ENCODE measurements around the gene MAN1A2. TPM values are rescaled to one million over a fixed set of nuclear protein-coding genes. Genes with fewer than 3 reads are reported as not detected.
"Not testable (repeated sequence)": the region's sequence is repeated elsewhere in the genome, so short reads cannot be mapped to it uniquely, and the experiment has no call there.

MAN1A2 gene
- total RNA-seq, 2 experiments from 2014 or later, result 33.8 to 35.0 TPM

GRCh38 chr1:117540532-117540931 lies 173.3 kb downstream of the MAN1A2 start:
- peaks cover 21% of the 10 kb centered on the region for H3K4me1 Mint-ChIP-seq
- CTCF ChIA-PET, result interaction anchor here (1.1 to 2.7 kb wide), 4 partner anchors 134 to 218 kb away, joined by 3 to 14 read pairs (median 10); no protein-coding TSS in a partner anchor
- no peaks in the 10 kb centered on the region for H3K27me3 Mint-ChIP-seq
- no peak overlapping the region for H3K27ac Mint-ChIP-seq
- H3K9me3 Mint-ChIP-seq, result no peaks in the 10 kb centered on the region
- POLR2A ChIA-PET, result interaction anchor here (0.8 to 1.6 kb wide), 2 partner anchors 66 to 67 kb away, joined by 3 to 4 read pairs; partner anchors contain the start of gene TENT5C
- no peaks in the 10 kb centered on the region for H3K36me3 Mint-ChIP-seq (ENCODE audit: low read depth)
- DNase-seq, result no peak
- H3K4me3 Mint-ChIP-seq, result no peak overlapping the region

- no peaks in the 10 kb centered on the region for H3K36me3 Mint-ChIP-seq (ENCODE audit: low read depth)
- no peaks in the 10 kb centered on the region for H3K9me3 Mint-ChIP-seq
- no peak for DNase-seq
- H3K27me3 Mint-ChIP-seq, result no peaks in the 10 kb centered on the region
- no peak overlapping the region for H3K27ac Mint-ChIP-seq
- H3K4me3 Mint-ChIP-seq, result no peak overlapping the region
- CTCF ChIA-PET, result interaction anchor here (1.1 to 2.7 kb wide), 4 partner anchors 134 to 218 kb away, joined by 3 to 14 read pairs (median 10); no protein-coding TSS in a partner anchor
- POLR2A ChIA-PET, result interaction anchor here (1.6 kb wide), 1 partner anchor 65 kb away, joined by 4 read pairs; the partner anchor contains the start of gene TENT5C
- peaks cover 21% of the 10 kb centered on the region for H3K4me1 Mint-ChIP-seq
Measured at GRCh38 chr1:117541003-117541402, 173.8 kb downstream of the MAN1A2 start.

DNA sequence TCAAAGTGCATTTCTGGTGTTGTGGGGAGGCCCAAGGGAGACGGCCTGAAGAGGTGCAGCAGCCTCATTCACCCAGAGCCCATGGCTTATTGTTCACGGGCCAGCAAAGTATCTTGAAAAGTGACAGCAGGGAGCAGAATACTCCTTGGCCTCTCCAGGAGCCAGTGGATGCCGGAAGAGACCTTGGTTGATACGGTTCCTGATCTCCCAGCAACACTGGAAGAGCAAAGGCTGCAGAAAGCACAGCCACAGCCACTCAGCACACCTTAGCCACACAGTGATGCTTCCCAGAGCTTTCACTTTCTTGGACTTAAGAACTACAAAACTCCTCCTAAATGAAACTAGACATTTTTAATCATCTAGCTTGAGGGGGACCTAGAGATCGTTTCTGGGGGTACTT lies 174.3 kb downstream of the MAN1A2 start:
- H3K27ac Mint-ChIP-seq, result no peak overlapping the region
- no peaks in the 10 kb centered on the region for H3K9me3 Mint-ChIP-seq
- POLR2A ChIA-PET, result interaction anchor here (1.6 kb wide), 1 partner anchor 65 kb away, joined by 4 read pairs; the partner anchor contains the start of gene TENT5C
- DNase-seq, result no peak
- H3K4me3 Mint-ChIP-seq, result no peak overlapping the region
- peaks cover 21% of the 10 kb centered on the region for H3K4me1 Mint-ChIP-seq
- H3K36me3 Mint-ChIP-seq (ENCODE audit: low read depth), result no peaks in the 10 kb centered on the region
- CTCF ChIA-PET, result interaction anchor here (1.0 to 2.7 kb wide), 6 partner anchors 133 to 217 kb away, joined by 3 to 14 read pairs (median 6); no protein-coding TSS in a partner anchor
- no peaks in the 10 kb centered on the region for H3K27me3 Mint-ChIP-seq

DNA sequence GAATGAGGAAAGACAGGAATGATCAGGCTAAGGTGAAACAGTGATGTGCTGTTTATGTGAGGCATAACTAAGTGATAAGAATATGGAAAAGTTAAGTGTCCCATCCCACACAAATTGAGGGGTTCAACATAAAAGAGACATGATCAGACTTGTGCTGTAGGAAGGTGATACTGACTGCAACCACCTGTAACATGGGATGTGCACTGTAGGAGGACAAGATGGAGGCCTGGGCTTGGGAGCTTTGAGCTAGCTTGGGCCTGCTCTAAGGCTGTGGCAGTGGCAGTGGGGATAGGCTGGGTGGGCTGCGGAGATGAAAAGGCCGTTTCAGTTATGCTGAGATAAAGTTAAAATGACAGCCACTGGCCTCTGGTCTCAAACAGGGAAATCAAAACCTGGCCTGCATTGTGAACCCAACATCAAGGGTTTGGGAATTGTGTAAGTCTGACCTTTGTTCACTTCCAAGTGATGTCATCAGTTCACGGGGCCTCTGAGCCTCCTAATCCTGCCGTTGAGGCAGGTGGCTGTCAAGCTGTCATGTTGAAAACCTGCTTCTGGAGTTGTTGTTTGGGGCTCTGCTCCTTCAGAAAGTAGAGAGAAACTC lies 177.4 kb downstream of the MAN1A2 start:
- Mint-ChIP-seq H3K4me3 (no peak overlapping the region), H3K9me3 (no peaks in the 10 kb centered on the region), H3K27ac (no peak overlapping the region), H3K4me1 (peaks cover 21% of the 10 kb centered on the region), H3K36me3 (ENCODE audit: low read depth) (no peaks in the 10 kb centered on the region), H3K27me3 (no peaks in the 10 kb centered on the region)
- CTCF ChIA-PET, result interaction anchor here (1.5 to 2.2 kb wide), 3 partner anchors 9 to 214 kb away, joined by 3 to 11 read pairs (median 6); no protein-coding TSS in a partner anchor
- no peak for DNase-seq
- POLR2A ChIA-PET, result no interaction called here

DNA sequence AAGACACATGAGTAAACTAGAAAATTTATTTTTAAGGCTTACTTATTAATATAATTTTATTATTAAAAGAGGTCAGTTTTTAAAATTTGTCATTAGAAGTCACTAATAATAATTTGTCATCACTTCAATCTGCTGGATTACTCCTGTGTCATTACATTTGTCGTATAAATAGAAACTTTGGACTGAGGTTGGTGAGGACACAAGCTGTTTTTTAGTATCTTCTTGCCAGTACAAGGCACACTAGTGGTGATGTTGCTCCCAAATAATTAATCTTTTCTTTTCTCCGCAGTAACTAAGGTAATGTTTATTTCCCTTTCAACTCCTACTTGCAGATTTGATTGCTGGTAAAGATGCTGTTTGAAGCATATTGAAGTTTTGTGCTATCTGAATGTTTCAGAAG lies 179.2 kb downstream of the MAN1A2 start:
- CTCF ChIA-PET, result interaction anchor here (0.7 kb wide), 1 partner anchor 212 kb away, joined by 3 read pairs; no protein-coding TSS in a partner anchor
- Mint-ChIP-seq H3K27ac (no peak overlapping the region), H3K27me3 (no peaks in the 10 kb centered on the region), H3K4me3 (no peak overlapping the region), H3K4me1 (peaks cover 14% of the 10 kb centered on the region), H3K36me3 (ENCODE audit: low read depth) (no peaks in the 10 kb centered on the region), H3K9me3 (no peaks in the 10 kb centered on the region)
- no peak for DNase-seq
- POLR2A ChIA-PET, result no interaction called here

GRCh38 chr1:117553471-117553870 lies 186.2 kb downstream of the MAN1A2 start:
- H3K4me3 Mint-ChIP-seq, result no peak overlapping the region
- peaks cover 8% of the 10 kb centered on the region for H3K27me3 Mint-ChIP-seq
- peaks cover under 1% of the 10 kb centered on the region for H3K4me1 Mint-ChIP-seq
- CTCF ChIA-PET, result interaction anchor here (1.0 kb wide), 1 partner anchor 19 kb away, joined by 3 read pairs; no protein-coding TSS in a partner anchor
- peaks cover 2% of the 10 kb centered on the region for H3K36me3 Mint-ChIP-seq (ENCODE audit: low read depth)
- POLR2A ChIA-PET, result no interaction called here
- H3K9me3 Mint-ChIP-seq, result peaks cover 2% of the 10 kb centered on the region
- no peak for DNase-seq
- no peak overlapping the region for H3K27ac Mint-ChIP-seq

DNA sequence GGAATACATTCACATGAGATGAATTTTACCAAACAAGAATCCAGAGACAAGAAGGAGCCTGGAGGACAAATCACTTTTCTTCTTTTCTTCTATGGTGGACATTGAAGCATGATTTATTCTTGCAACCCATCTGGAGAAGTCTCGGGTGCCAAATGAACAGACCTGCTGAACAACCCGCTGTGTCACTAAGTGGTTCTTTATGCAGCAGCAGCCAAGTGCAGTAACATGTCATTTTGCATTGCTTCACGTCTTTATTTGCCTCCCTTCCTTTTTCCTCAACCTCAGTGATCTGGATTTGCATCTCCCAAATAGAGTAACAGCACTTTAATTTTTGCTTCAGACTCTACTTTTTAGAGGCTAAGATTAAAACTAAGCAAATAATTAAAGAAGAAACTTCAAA lies 188.6 kb downstream of the MAN1A2 start:
- ChIA-PET POLR2A (no interaction called here), CTCF (interaction anchor here (1.4 to 1.6 kb wide), 2 partner anchors 21 to 199 kb away, joined by 3 to 4 read pairs; no protein-coding TSS in a partner anchor)
- DNase-seq, result no peak
- Mint-ChIP-seq H3K4me1 (peaks cover 2% of the 10 kb centered on the region), H3K27me3 (peaks cover 8% of the 10 kb centered on the region), H3K36me3 (ENCODE audit: low read depth) (peaks cover 2% of the 10 kb centered on the region), H3K4me3 (no peak overlapping the region), H3K9me3 (peaks cover 2% of the 10 kb centered on the region), H3K27ac (no peak overlapping the region)

- no peak overlapping the region for H3K27ac Mint-ChIP-seq
- no peak for DNase-seq
- CTCF ChIA-PET, result interaction anchor here (0.6 to 1.6 kb wide), 3 partner anchors 22 to 453 kb away, joined by 3 to 6 read pairs (median 4); no protein-coding TSS in a partner anchor
Measured at GRCh38 chr1:117556341-117556740, 189.1 kb downstream of the MAN1A2 start.

GRCh38 chr1:117556976-117557375 lies 189.7 kb downstream of the MAN1A2 start:
- no peak overlapping the region for H3K27ac Mint-ChIP-seq
- peaks cover 2% of the 10 kb centered on the region for H3K4me1 Mint-ChIP-seq
- CTCF ChIA-PET, result interaction anchor here (1.6 kb wide), 1 partner anchor 22 kb away, joined by 4 read pairs; no protein-coding TSS in a partner anchor
- no peak for DNase-seq
- H3K4me3 Mint-ChIP-seq, result no peak overlapping the region
- peaks cover 2% of the 10 kb centered on the region for H3K36me3 Mint-ChIP-seq (ENCODE audit: low read depth)
- POLR2A ChIA-PET, result no interaction called here
- peaks cover 2% of the 10 kb centered on the region for H3K9me3 Mint-ChIP-seq
- H3K27me3 Mint-ChIP-seq, result peaks cover 8% of the 10 kb centered on the region

More at GRCh38 chr1:117556341-117556740, 189.1 kb downstream of the MAN1A2 start:
- Mint-ChIP-seq H3K9me3 (peaks cover 2% of the 10 kb centered on the region), H3K4me3 (no peak overlapping the region), H3K27me3 (peaks cover 8% of the 10 kb centered on the region), H3K4me1 (peaks cover 2% of the 10 kb centered on the region), H3K36me3 (ENCODE audit: low read depth) (peaks cover 2% of the 10 kb centered on the region)
- POLR2A ChIA-PET, result no interaction called here

DNA sequence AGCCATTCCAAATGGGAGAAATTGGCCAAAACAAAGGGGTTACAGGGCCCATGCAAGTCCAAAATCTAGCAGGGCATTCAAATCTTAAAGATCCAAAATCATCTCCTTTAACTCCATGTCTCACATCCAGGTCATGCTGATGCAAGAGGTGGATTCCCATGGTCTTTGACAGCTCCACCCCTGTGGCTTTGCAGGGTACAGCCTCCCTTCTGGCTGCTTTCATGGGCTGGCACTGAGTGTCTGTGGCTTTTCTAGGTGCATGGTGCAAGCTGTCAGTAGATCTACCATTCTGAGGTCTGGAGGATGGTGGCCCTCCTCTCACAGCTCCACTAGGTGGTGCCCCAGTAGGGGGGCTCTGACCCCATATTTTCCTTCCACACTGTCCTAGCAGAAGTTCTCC lies 191.2 kb downstream of the MAN1A2 start:
- CTCF ChIA-PET, result interaction anchor here (0.7 kb wide), 1 partner anchor 24 kb away, joined by 3 read pairs; no protein-coding TSS in a partner anchor
- H3K27ac Mint-ChIP-seq; H3K4me3 Mint-ChIP-seq; POLR2A ChIA-PET; H3K36me3 Mint-ChIP-seq (ENCODE audit: low read depth); H3K4me1 Mint-ChIP-seq; H3K9me3 Mint-ChIP-seq; H3K27me3 Mint-ChIP-seq: not testable (repeated sequence)
- peak; percentile 16 for DNase-seq

- DNase-seq, result no peak
- peaks cover 7% of the 10 kb centered on the region for H3K27me3 Mint-ChIP-seq
- ChIA-PET POLR2A (no interaction called here), CTCF (no interaction called here)
- peaks cover 2% of the 10 kb centered on the region for H3K36me3 Mint-ChIP-seq (ENCODE audit: low read depth)
- H3K4me3 Mint-ChIP-seq, result no peak overlapping the region
- H3K4me1 Mint-ChIP-seq, result peaks cover 2% of the 10 kb centered on the region
- H3K27ac Mint-ChIP-seq, result no peak overlapping the region
- H3K9me3 Mint-ChIP-seq, result peaks cover 2% of the 10 kb centered on the region
Measured at GRCh38 chr1:117559139-117559538, 191.9 kb downstream of the MAN1A2 start.

DNA sequence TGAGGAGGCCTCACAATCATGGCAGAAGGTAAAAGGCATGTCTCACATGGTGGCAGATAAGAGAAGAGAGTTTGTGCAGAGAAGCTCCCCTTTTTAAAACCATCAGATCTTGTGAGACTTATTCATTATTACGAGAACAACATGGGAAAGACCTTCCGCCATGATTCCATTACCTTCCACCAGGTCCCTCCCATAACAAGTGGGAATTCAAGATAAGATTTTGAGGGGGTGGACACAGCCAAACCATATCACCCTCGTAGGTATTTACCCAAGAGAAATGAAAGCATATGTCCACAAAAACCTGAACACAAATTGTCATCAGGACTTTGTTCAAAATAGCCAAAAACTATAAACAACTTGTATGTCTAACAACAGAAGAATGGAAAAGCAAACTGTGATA lies 192.7 kb downstream of the MAN1A2 start:
- Mint-ChIP-seq H3K36me3 (ENCODE audit: low read depth) (peaks cover 2% of the 10 kb centered on the region), H3K9me3 (peaks cover 2% of the 10 kb centered on the region), H3K27ac (no peak overlapping the region), H3K4me3 (no peak overlapping the region), H3K27me3 (peaks cover 7% of the 10 kb centered on the region), H3K4me1 (peaks cover 2% of the 10 kb centered on the region)
- ChIA-PET POLR2A (no interaction called here), CTCF (interaction anchor here (1.0 kb wide), 1 partner anchor 25 kb away, joined by 4 read pairs; no protein-coding TSS in a partner anchor)
- no peak for DNase-seq

GRCh38 chr1:117561071-117561470 lies 193.8 kb downstream of the MAN1A2 start:
- Mint-ChIP-seq H3K36me3 (ENCODE audit: low read depth) (peaks cover 2% of the 10 kb centered on the region), H3K27me3 (peaks cover 7% of the 10 kb centered on the region), H3K4me1 (peaks cover 2% of the 10 kb centered on the region), H3K4me3 (no peak overlapping the region), H3K27ac (no peak overlapping the region), H3K9me3 (peaks cover 2% of the 10 kb centered on the region)
- DNase-seq, result peak; percentile 9
- CTCF ChIA-PET, result interaction anchor here (0.5 to 1.1 kb wide), 3 partner anchors 26 to 197 kb away, joined by 3 read pairs; no protein-coding TSS in a partner anchor
- POLR2A ChIA-PET, result no interaction called here

All from activated CD4-positive, alpha-beta memory T cell treated with anti-CD3 and anti-CD28 coated beads, Interleukin-2, amount 10 ng/mL, durations not matched to agents 7 days and 5 days (primary cell).